Aorta (tissue), 5 donors: ENCODE measurements around the gene HECA. TPM values are rescaled to one million over a fixed set of nuclear protein-coding genes. Genes with fewer than 3 reads are reported as not detected.

ENCODE experiments used
- ATAC-seq: fragments of 200-7000 bp; cut with Tn5 transposase; one replicate; pipeline ENCODE4 v1.9.1; 2022; ENCODE audit warnings: moderate library complexity; ENCODE audit not compliant: low FRiP score
- DNase-seq, 2 donors: peaks; one replicate each; pipeline ENCODE4 v3.0.0-alpha.2; 2020
- H3K27ac ChIP-seq, 2 donors: one replicate each; pipeline ENCODE4 v1.5.1; 2013; ENCODE audit warnings: low read length in 2 of 2, mild to moderate bottlenecking in 2 of 2, moderate library complexity in 2 of 2, control low read depth in 1 of 2, inconsistent platforms in 1 of 2, low read depth in 1 of 2
- H3K27me3 ChIP-seq, 2 donors: one replicate each; pipeline ENCODE4 v1.6.1; 2013; ENCODE audit warnings: control low read depth in 1 of 2, low read length in 1 of 2, mild to moderate bottlenecking in 1 of 2, moderate library complexity in 1 of 2; ENCODE audit not compliant: insufficient read depth in 2 of 2, control insufficient read depth in 1 of 2
- H3K36me3 ChIP-seq, 2 donors: one replicate each; pipeline ENCODE4 v1.6.1; 2013; ENCODE audit warnings: control low read depth in 1 of 2, low read length in 1 of 2, mild to moderate bottlenecking in 1 of 2; ENCODE audit not compliant: insufficient read depth in 2 of 2, control insufficient read depth in 1 of 2
- H3K4me1 ChIP-seq, 2 donors: one replicate each; pipeline ENCODE4 v1.6.1; 2013; ENCODE audit warnings: low read length in 2 of 2, control low read depth in 1 of 2, mild to moderate bottlenecking in 1 of 2, moderate library complexity in 1 of 2; ENCODE audit not compliant: insufficient read depth in 2 of 2, control insufficient read depth in 1 of 2
- H3K4me3 ChIP-seq, 2 donors: one replicate each; pipeline ENCODE4 v1.5.1; 2013; ENCODE audit warnings: low read length in 2 of 2, control low read depth in 1 of 2, mild to moderate bottlenecking in 1 of 2
- H3K9me3 ChIP-seq: one replicate; pipeline ENCODE4 v1.6.1; 2013; ENCODE audit warnings: mild to moderate bottlenecking, low read length; ENCODE audit not compliant: control insufficient read depth
- WGBS, 2 donors: extraction: QIAGEN DNeasy Blood & Tissue Kit; methylation state at CpG; one replicate each; pipeline ENCODE4 v1.1.7; 2013; 5-methylcytosine and 5-hydroxymethylcytosine counted together
- intact Hi-C, 2 donors: fragments of 100-400 bp; cut with DNase I; formaldehyde crosslinking; loops; one replicate each; pipeline versions ENCODE4 v1.14.2 to v1.15.0; 2022
- polyA plus RNA-seq, 2 donors: library from polyadenylated mRNA; stranded (reverse); fragments of 200-250 nt; gene quantifications; one replicate each; pipeline ENCODE4 v1.2.3, GENCODE V29; 2013
- total RNA-seq, 2 donors: library from RNA; stranded (reverse); fragmentation: NEBNext Ultra II Directional; extraction: Animal tissue kit (Norgen Biotek cat#: 25700); gene quantifications; one replicate each; pipeline ENCODE4 v1.2.1, GENCODE V29; 2021
- donor health status: healthy with polysubstance abuse.
- donor health status: Bipolar disorder and iron deficiency.
- donor health status: DM: no; HTN: no; CAD: no.
- donor health status: DM: no; HTN: no; CAD: no.
- donor health status: DM: yes; HTN: yes; CAD: no.

Gene HECA
- total and polyA plus RNA-seq, 4 donors, result 12.4 to 53.2 (median 38.0) TPM

DNA sequence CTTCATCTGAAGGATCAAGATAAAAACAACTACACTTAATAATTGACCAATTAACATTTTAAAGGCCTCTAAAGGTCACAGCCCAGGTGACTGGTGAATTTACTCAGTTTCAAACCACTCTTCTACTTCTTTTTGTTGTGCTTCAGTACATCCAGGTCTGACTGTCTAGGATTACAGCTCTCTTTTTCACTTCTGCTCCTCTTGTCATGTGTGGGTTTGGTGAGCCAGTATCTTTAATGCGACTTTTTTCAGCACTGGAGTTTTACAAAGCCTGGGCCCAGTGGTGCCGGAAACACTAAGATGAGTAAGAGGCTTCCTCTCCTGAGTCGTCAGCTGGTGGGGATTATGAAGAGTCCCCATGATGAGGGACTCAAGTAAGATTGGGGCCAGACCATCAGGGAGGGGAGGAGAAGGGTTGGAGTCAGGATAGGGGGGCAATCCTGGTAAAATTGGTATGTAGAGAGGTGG lies 27.0 kb downstream of the HECA start:
- ATAC-seq, result no peak
- Histone ChIP-seq H3K4me1 (no peaks in the 10 kb centered on the region), H3K27ac (no peak overlapping the region), H3K9me3 (no peaks in the 10 kb centered on the region), H3K36me3 (peaks cover 0 to 2% of the 10 kb centered on the region in 2 donors), H3K4me3 (no peak overlapping the region), H3K27me3 (no peaks in the 10 kb centered on the region)
- intact Hi-C loops, result no loop called here
- 88 to 91% methylated on average over 3 of the region's 3 CpGs for WGBS, 2 donors
- DNase-seq, result no peak

GRCh38 chr6:139164001-139164400 lies 29.1 kb downstream of the HECA start:
- ATAC-seq (peak; percentile 5), DNase-seq (no peak)
- intact Hi-C loops, result no loop called here
- no peak overlapping the region for H3K4me3 ChIP-seq
- no peaks in the 10 kb centered on the region for H3K4me1 ChIP-seq
- no peaks in the 10 kb centered on the region for H3K27me3 ChIP-seq
- 70 to 77% methylated on average over 3 of the region's 3 CpGs for WGBS, 2 donors
- H3K9me3 ChIP-seq, result no peaks in the 10 kb centered on the region
- peaks cover 2% of the 10 kb centered on the region in 2 donors for H3K36me3 ChIP-seq
- H3K27ac ChIP-seq, result no peak overlapping the region

- DNase-seq, result no peak
- intact Hi-C loops, result no loop called here
- peaks cover 2% of the 10 kb centered on the region in 2 donors for H3K36me3 ChIP-seq
- no peak for ATAC-seq
- no peaks in the 10 kb centered on the region for H3K27me3 ChIP-seq
- no peak overlapping the region for H3K27ac ChIP-seq
- 93 to 94% methylated on average over 2 of the region's 2 CpGs for WGBS, 2 donors
- H3K4me3 ChIP-seq, result no peak overlapping the region
- peaks cover 0 to 2% of the 10 kb centered on the region in 2 donors for H3K4me1 ChIP-seq
- no peaks in the 10 kb centered on the region for H3K9me3 ChIP-seq
These were observed 30.4 kb downstream of the HECA start for GRCh38 chr6:139165324-139165723.

GRCh38 chr6:139166238-139166955 lies 31.5 kb downstream of the HECA start:
- no peak overlapping the region for H3K27ac ChIP-seq
- WGBS, 2 donors, result 94 to 96% methylated on average over 33 to 35 of the region's 35 CpGs
- no peaks in the 10 kb centered on the region for H3K27me3 ChIP-seq
- ATAC-seq (no peak), DNase-seq (no peak)
- H3K4me1 ChIP-seq, result peaks cover 0 to 2% of the 10 kb centered on the region in 2 donors
- no peak overlapping the region for H3K4me3 ChIP-seq
- intact Hi-C loops, result no loop called here
- no peaks in the 10 kb centered on the region for H3K9me3 ChIP-seq
- peaks cover 2% of the 10 kb centered on the region in 2 donors for H3K36me3 ChIP-seq

GRCh38 chr6:139166956-139167313 lies 32.1 kb downstream of the HECA start:
- H3K36me3 ChIP-seq, result peaks cover 2% of the 10 kb centered on the region in 2 donors
- no peak for DNase-seq
- ATAC-seq, result no peak
- H3K9me3 ChIP-seq, result no peaks in the 10 kb centered on the region
- H3K4me3 ChIP-seq, result no peak overlapping the region
- no peak overlapping the region for H3K27ac ChIP-seq
- H3K27me3 ChIP-seq, result no peaks in the 10 kb centered on the region
- intact Hi-C loops, result no loop called here
- peaks cover 0 to 2% of the 10 kb centered on the region in 2 donors for H3K4me1 ChIP-seq
- WGBS, 2 donors, result 95 to 96% methylated on average over 20 of the region's 20 CpGs

- Histone ChIP-seq H3K27ac (no peak overlapping the region), H3K9me3 (no peaks in the 10 kb centered on the region), H3K4me3 (no peak overlapping the region), H3K27me3 (no peaks in the 10 kb centered on the region), H3K36me3 (peaks cover 6% of the 10 kb centered on the region in 2 donors), H3K4me1 (peaks cover 0 to 2% of the 10 kb centered on the region in 2 donors)
- DNase-seq, result no peak
- WGBS, 2 donors, result 94 to 96% methylated on average over 4 of the region's 4 CpGs
- ATAC-seq, result no peak
- intact Hi-C loops, result no loop called here
These were observed 37.3 kb downstream of the HECA start for GRCh38 chr6:139172151-139172550.

DNA sequence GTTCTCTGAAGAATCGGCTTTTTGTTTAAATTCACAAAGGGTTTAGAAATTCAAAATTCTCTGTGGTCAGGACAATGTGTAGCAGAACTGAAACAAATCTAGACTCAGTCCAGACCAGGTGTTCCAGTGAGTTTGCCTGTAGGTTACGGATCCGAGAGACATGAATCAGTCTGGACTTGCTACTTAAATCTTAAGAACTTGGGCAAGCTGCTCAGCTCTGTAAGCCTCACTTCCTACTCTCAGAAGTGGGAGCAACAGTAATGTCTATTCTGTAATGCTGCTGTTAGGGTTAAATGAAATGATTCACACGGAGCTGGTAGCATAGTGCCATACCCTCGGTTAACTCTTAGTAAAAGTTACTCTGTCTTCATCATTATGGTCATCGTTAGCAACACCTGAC lies 37.7 kb downstream of the HECA start:
- no peak for ATAC-seq
- Histone ChIP-seq H3K27ac (no peak overlapping the region), H3K4me3 (no peak overlapping the region), H3K27me3 (no peaks in the 10 kb centered on the region), H3K9me3 (no peaks in the 10 kb centered on the region), H3K36me3 (peaks cover 6 to 8% of the 10 kb centered on the region in 2 donors), H3K4me1 (peaks cover 0 to 2% of the 10 kb centered on the region in 2 donors)
- DNase-seq, result no peak
- intact Hi-C loops, result no loop called here
- 77 to 85% methylated on average over 6 of the region's 6 CpGs for WGBS, 2 donors

DNA sequence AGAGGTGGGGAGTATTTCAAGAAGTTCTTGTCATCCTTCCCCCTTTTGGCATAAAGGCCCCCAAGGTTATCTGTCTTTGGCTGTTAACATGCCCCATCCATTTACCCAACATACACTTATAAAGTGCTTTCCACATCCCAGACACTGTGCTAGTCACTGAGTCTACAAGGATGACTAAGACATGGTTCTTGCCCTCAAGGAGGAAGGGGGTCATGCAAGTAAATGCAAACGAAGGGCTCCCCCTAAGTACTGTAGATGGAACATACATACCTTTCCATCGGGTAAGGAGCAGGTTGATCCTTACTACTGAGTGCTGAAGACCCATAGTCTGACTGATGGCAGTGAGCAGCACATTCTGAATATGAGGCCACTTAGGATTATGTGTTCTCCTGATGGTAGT lies 38.3 kb downstream of the HECA start:
- intact Hi-C loops, result no loop called here
- Histone ChIP-seq H3K36me3 (peaks cover 4 to 8% of the 10 kb centered on the region in 2 donors), H3K9me3 (no peaks in the 10 kb centered on the region), H3K4me3 (no peak overlapping the region), H3K27me3 (no peaks in the 10 kb centered on the region), H3K27ac (no peak overlapping the region), H3K4me1 (peaks cover 0 to 2% of the 10 kb centered on the region in 2 donors)
- 71 to 75% methylated on average over 2 of the region's 2 CpGs for WGBS, 2 donors
- DNase-seq (no peak), ATAC-seq (no peak)

DNA sequence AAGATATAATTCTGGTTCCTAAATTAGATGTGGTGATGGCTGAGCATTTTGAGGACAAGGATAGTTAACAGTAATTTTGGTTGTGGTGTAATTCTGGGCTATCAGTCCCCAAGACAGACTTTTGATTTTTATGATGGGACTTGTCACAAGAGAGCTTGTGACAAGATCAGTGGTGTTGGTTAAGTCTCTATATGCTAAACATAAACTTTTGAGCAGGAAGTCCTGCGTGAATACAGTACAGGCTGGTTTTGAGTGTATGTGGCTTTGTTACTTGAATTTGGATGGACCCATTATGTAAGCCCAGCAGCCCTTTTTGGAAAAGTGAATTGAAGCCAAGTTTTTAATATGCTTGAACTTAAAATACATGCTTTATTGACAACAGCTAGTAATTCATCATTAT lies 38.9 kb downstream of the HECA start:
- H3K36me3 ChIP-seq, result peaks cover 4 to 8% of the 10 kb centered on the region in 2 donors
- H3K4me1 ChIP-seq, result peaks cover 0 to 2% of the 10 kb centered on the region in 2 donors
- DNase-seq (no peak), ATAC-seq (no peak)
- H3K4me3 ChIP-seq, result no peak overlapping the region
- no peak overlapping the region for H3K27ac ChIP-seq
- no peaks in the 10 kb centered on the region for H3K27me3 ChIP-seq
- intact Hi-C loops, result no loop called here
- H3K9me3 ChIP-seq, result no peaks in the 10 kb centered on the region
- 94 to 96% methylated on average over 1 of the region's 1 CpG for WGBS, 2 donors
